Body of pancreas (tissue), 4 donors: Measurements from ENCODE around the gene NTN4. TPM values are rescaled to one million over a fixed set of nuclear protein-coding genes. Genes with fewer than 3 reads are reported as not detected.

Experiments
- ATAC-seq: fragments of 150-250 bp; one replicate; pipeline ENCODE4 v1.9.1; 2016
- DNase-seq, 4 donors: peaks; one replicate each; pipeline ENCODE4 v3.0.0-alpha.2; 2019
- H3K27ac ChIP-seq, 4 donors: fragments of 200-600 bp; sonication (generic); 1 replicate in 3 of 4; 2 replicates in 1 of 4; pipeline versions ENCODE4 v1.5.1 to v1.6.1; 2016 to 2019; ENCODE audit warnings: mild to moderate bottlenecking in 1 of 4, mixed read lengths in 1 of 4, moderate library complexity in 1 of 4
- H3K27me3 ChIP-seq, 2 donors: fragments of 200-600 bp; sonication (generic); one replicate each; pipeline ENCODE4 v1.6.0; 2016; ENCODE audit warnings: mild to moderate bottlenecking in 1 of 2
- H3K36me3 ChIP-seq, 2 donors: fragments of 200-600 bp; sonication (generic); replicated peaks in 1 of 2; 2 replicates each; pipeline ENCODE4 v1.5.1; 2016; ENCODE audit warnings: low read depth in 2 of 2; ENCODE audit not compliant: insufficient read depth in 1 of 2
- H3K4me1 ChIP-seq: fragments of 200-600 bp; sonication (generic); one replicate; pipeline ENCODE4 v1.6.0; 2016
- H3K4me3 ChIP-seq, 2 donors: fragments of 200-600 bp; sonication (generic); 1 replicate in 1 of 2; 2 replicates in 1 of 2; pipeline ENCODE4 v1.5.1; 2016 to 2019
- H3K9me3 ChIP-seq, 3 donors: fragments of 200-600 bp; sonication (generic); 1 replicate in 2 of 3; 2 replicates in 1 of 3; pipeline ENCODE4 v1.5.1; 2016
- CTCF ChIP-seq, 7 experiments: fragments of 450-650 bp in 4 of 7; fragments of 200-600 bp in 3 of 7; sonication (generic) in 3 of 7; IDR thresholded peaks; one replicate each; pipeline ENCODE4 v1.5.1; 2016 to 2019; ENCODE audit warnings: antibody characterized with exemption in 7 of 7
- POLR2A ChIP-seq, 3 donors: fragments of 450-650 bp; IDR thresholded peaks; one replicate each; pipeline ENCODE4 v1.6.1; 2016; ENCODE audit warnings: antibody characterized with exemption in 3 of 3, mild to moderate bottlenecking in 2 of 3
- WGBS, 2 donors: methylation state at CpG; one replicate each; pipeline ENCODE4 v1.1.5; 2017; 5-methylcytosine and 5-hydroxymethylcytosine counted together
- intact Hi-C: fragments of 100-400 bp; cut with DNase I; formaldehyde crosslinking; loops from one replicate; pipeline ENCODE4 v1.15.1; 2023
- total RNA-seq, 2 donors: library from RNA; depleted of rRNA; stranded (reverse); fragments of >200 nt; gene quantifications; one replicate each; pipeline ENCODE4 v1.1.0, GENCODE V29; 2016

The NTN4 gene
- total RNA-seq, 2 donors from 2014 or later: 47.7 to 62.0 TPM

- WGBS, 2 donors: 31 to 42% methylated on average over 2 of the region's 2 CpGs
- ATAC-seq: no peak
- intact Hi-C loops: no loop called here
Observed at GRCh38 chr12:95718772-95719171, 71.8 kb downstream of the NTN4 start.

GRCh38 chr12:95718006-95718431 is 72.5 kb downstream of the NTN4 start:
- DNase-seq: peak in 1 of 4 donors; percentile 45
- no peaks in the 10 kb centered on the region for H3K27me3 ChIP-seq
- H3K4me1 ChIP-seq: peaks cover 56% of the 10 kb centered on the region
- H3K9me3 ChIP-seq: no peaks in the 10 kb centered on the region
- intact Hi-C loops: no loop called here
- H3K36me3 ChIP-seq: peaks cover 0 to 2% of the 10 kb centered on the region in 2 donors
- 14 to 21% methylated on average over 3 of the region's 3 CpGs for WGBS, 2 donors
- TF ChIP-seq CTCF (IDR thresholded peaks at IDR 0.05) (no peak), POLR2A (IDR thresholded peaks at IDR 0.05) (no peak)
- H3K27ac ChIP-seq: peak overlapping the region; percentile 9 to 74 (median 60)
- peak; percentile 73 for ATAC-seq
- no peak overlapping the region for H3K4me3 ChIP-seq

More at GRCh38 chr12:95718772-95719171, 71.8 kb downstream of the NTN4 start:
- no peak for DNase-seq
- Histone ChIP-seq H3K9me3 (no peaks in the 10 kb centered on the region), H3K4me1 (peaks cover 56% of the 10 kb centered on the region), H3K27ac (peak overlapping the region in 3 of 4 donors; percentile 9 to 74 (median 58)), H3K27me3 (no peaks in the 10 kb centered on the region), H3K4me3 (no peak overlapping the region), H3K36me3 (no peaks in the 10 kb centered on the region)
- TF ChIP-seq POLR2A (IDR thresholded peaks at IDR 0.05): no peak
- TF ChIP-seq CTCF (IDR thresholded peaks at IDR 0.05): no peak

- Histone ChIP-seq H3K9me3 (no peaks in the 10 kb centered on the region), H3K36me3 (peaks cover 0 to 6% of the 10 kb centered on the region in 2 donors), H3K4me1 (peaks cover 56% of the 10 kb centered on the region), H3K27ac (peak overlapping the region; percentile 9 to 74 (median 60)), H3K4me3 (no peak overlapping the region), H3K27me3 (no peaks in the 10 kb centered on the region)
- WGBS, 2 donors: 41 to 49% methylated on average over 5 of the region's 5 CpGs
- no peak for DNase-seq
- TF ChIP-seq CTCF (IDR thresholded peaks at IDR 0.05) (no peak), POLR2A (IDR thresholded peaks at IDR 0.05) (no peak)
- ATAC-seq: peak; percentile 37
- intact Hi-C loops: no loop called here
Observed at GRCh38 chr12:95717316-95717928, 73.1 kb downstream of the NTN4 start.

- 94 to 100% methylated on average over 1 of the region's 1 CpG for WGBS, 2 donors
- intact Hi-C loops: no loop called here
- H3K36me3 ChIP-seq: peaks cover 0 to 14% of the 10 kb centered on the region in 2 donors
- peaks cover 39% of the 10 kb centered on the region for H3K4me1 ChIP-seq
- no peak overlapping the region for H3K27ac ChIP-seq
- no peak overlapping the region for H3K4me3 ChIP-seq
- no peak for TF ChIP-seq CTCF (IDR thresholded peaks at IDR 0.05)
- TF ChIP-seq POLR2A (IDR thresholded peaks at IDR 0.05): no peak
- no peaks in the 10 kb centered on the region for H3K9me3 ChIP-seq
- DNase-seq: no peak
- ATAC-seq: no peak
- H3K27me3 ChIP-seq: no peaks in the 10 kb centered on the region
Observed at GRCh38 chr12:95715177-95715576, 75.4 kb downstream of the NTN4 start.

GRCh38 chr12:95712269-95712668 is 78.3 kb downstream of the NTN4 start:
- DNase-seq (no peak), ATAC-seq (no peak)
- TF ChIP-seq POLR2A (IDR thresholded peaks at IDR 0.05) (no peak), CTCF (IDR thresholded peaks at IDR 0.05) (no peak)
- Histone ChIP-seq H3K36me3 (peaks cover 0 to 16% of the 10 kb centered on the region in 2 donors), H3K27me3 (no peaks in the 10 kb centered on the region), H3K4me3 (no peak overlapping the region), H3K4me1 (peaks cover 11% of the 10 kb centered on the region), H3K27ac (no peak overlapping the region), H3K9me3 (no peaks in the 10 kb centered on the region)
- intact Hi-C loops: no loop called here
- WGBS, 2 donors: 87 to 100% methylated on average over 3 of the region's 3 CpGs
